GM12878 (cell line): ENCODE results near the gene APLP2.

ENCODE experiments used
- BCL3 ChIP-seq: IDR thresholded peaks from 2 replicates; pipeline ENCODE4 v1.6.1; 2011; ENCODE audit warnings: borderline replicate concordance, low read depth, mild to moderate bottlenecking, moderate library complexity, low read length; ENCODE audit not compliant: insufficient read depth, poor library complexity, severe bottlenecking
- CHD2 ChIP-seq: IDR thresholded peaks from 2 replicates; pipeline ENCODE4 v1.6.1; 2011; ENCODE audit warnings: low read depth, low read length, improper control_type of control experiment, borderline replicate concordance
- CTCF ChIP-seq, 3 experiments: IDR thresholded peaks in 2 of 3; conservative IDR thresholded peaks in 1 of 3; 2 replicates each; pipeline ENCODE4 v1.5.1; 2011; ENCODE audit warnings: low read depth in 3 of 3, low read length in 3 of 3, mild to moderate bottlenecking in 3 of 3, control low read depth in 2 of 3, moderate library complexity in 2 of 3, inconsistent platforms in 1 of 3, mixed read lengths in 1 of 3; ENCODE audit not compliant: control insufficient read depth in 2 of 3, insufficient read depth in 1 of 3; ENCODE audit errors: extremely low read depth in 1 of 3
- PBX3 ChIP-seq: IDR thresholded peaks from 2 replicates; pipeline ENCODE4 v1.6.1; 2011; ENCODE audit warnings: mild to moderate bottlenecking, low read depth, low read length, moderate library complexity; ENCODE audit not compliant: insufficient replicate concordance
- POLR2A ChIP-seq: IDR thresholded peaks from 2 replicates; pipeline ENCODE4 v1.6.1; 2011; ENCODE audit warnings: low read depth, mild to moderate bottlenecking, low read length
- POLR2AphosphoS2 ChIP-seq: IDR thresholded peaks from 2 replicates; pipeline ENCODE4 v1.6.1; 2011; ENCODE audit warnings: low read depth, mild to moderate bottlenecking, low read length, improper control_type of control experiment, moderate library complexity
- SIN3A ChIP-seq: IDR thresholded peaks from 2 replicates; pipeline ENCODE4 v1.6.1; 2012; ENCODE audit warnings: low read depth, low read length, improper control_type of control experiment
- SREBF2 ChIP-seq: IDR thresholded peaks from 2 replicates; pipeline ENCODE4 v1.6.1; 2012; ENCODE audit warnings: mild to moderate bottlenecking, low read length
- SUZ12 ChIP-seq: fragments of 200-600 bp; sonication (generic); IDR thresholded peaks from one replicate; pipeline ENCODE4 v1.6.1; 2018; ENCODE audit warnings: antibody characterized with exemption, mild to moderate bottlenecking; ENCODE audit not compliant: unreplicated experiment
- TAF1 ChIP-seq: IDR thresholded peaks from 2 replicates; pipeline ENCODE4 v1.6.1; 2011; ENCODE audit warnings: mild to moderate bottlenecking, low read depth, low read length, borderline replicate concordance
- YY1 ChIP-seq: IDR thresholded peaks from 2 replicates; pipeline ENCODE4 v1.6.1; 2011; ENCODE audit warnings: low read depth, mild to moderate bottlenecking, low read length

- no peak for TF ChIP-seq TAF1
- no peak for TF ChIP-seq CTCF (IDR thresholded peaks at IDR 0.05 in 2 of 3, conservative IDR thresholded peaks at IDR 0.05 in 1 of 3; ENCODE audit: control insufficient read depth in 2 of 3, extremely low read depth in 1 of 3, insufficient read depth in 1 of 3, low read depth in 3 of 3, low read length in 3 of 3)
- TF ChIP-seq SUZ12, result no peak
- TF ChIP-seq SIN3A, result no peak
- no peak for TF ChIP-seq CHD2
- TF ChIP-seq PBX3, result no peak
- TF ChIP-seq POLR2A, result no peak
- no peak for TF ChIP-seq SREBF2
- TF ChIP-seq POLR2AphosphoS2, result no peak
- TF ChIP-seq YY1, result no peak
- TF ChIP-seq BCL3, result no peak
Observed at GRCh38 chr11:130037881-130038585, 31.7 kb upstream of the APLP2 start.
